DOHH2 (cell line): ENCODE results near the gene MROH8.

Experiments used
- H3F3A ChIP-seq: fragments of 200-600 bp; sonication (generic), shearing (Covaris generic); 2 replicates; pipeline ENCODE4 v1.6.0; 2016; ENCODE audit warnings: antibody characterized with exemption, mild to moderate bottlenecking; ENCODE audit not compliant: control insufficient read depth, insufficient read depth
- H3K27ac ChIP-seq: fragments of 200-600 bp; sonication (generic); 2 replicates; pipeline ENCODE4 v1.5.1; 2014; ENCODE audit warnings: low read depth, mild to moderate bottlenecking, low read length, moderate library complexity
- H3K27me3 ChIP-seq: fragments of 200-600 bp; sonication (generic); 2 replicates; pipeline ENCODE4 v1.6.1; 2014; ENCODE audit warnings: mild to moderate bottlenecking, low read length, mixed read lengths; ENCODE audit not compliant: control insufficient read depth
- H3K36me3 ChIP-seq: fragments of 200-600 bp; sonication (generic); 2 replicates; pipeline ENCODE4 v1.6.1; 2014; ENCODE audit warnings: mild to moderate bottlenecking, low read length, moderate library complexity, mixed read lengths; ENCODE audit not compliant: control insufficient read depth
- H3K4me1 ChIP-seq: fragments of 200-600 bp; sonication (generic); 2 replicates; pipeline ENCODE4 v1.6.1; 2014; ENCODE audit warnings: mild to moderate bottlenecking, low read length, mixed read lengths; ENCODE audit not compliant: control insufficient read depth
- H3K4me2 ChIP-seq: fragments of 200-600 bp; sonication (generic); 2 replicates; pipeline ENCODE4 v1.6.0; 2014; ENCODE audit warnings: mild to moderate bottlenecking, low read length, moderate library complexity
- H3K4me3 ChIP-seq: fragments of 200-600 bp; sonication (generic); 2 replicates; pipeline ENCODE4 v1.5.1; 2014; ENCODE audit warnings: mild to moderate bottlenecking, low read length, mixed read lengths
- H3K79me2 ChIP-seq: fragments of 200-600 bp; sonication (generic); 2 replicates; pipeline ENCODE4 v1.6.1; 2014; ENCODE audit warnings: mild to moderate bottlenecking, low read length, mixed read lengths; ENCODE audit not compliant: control insufficient read depth
- H3K9me2 ChIP-seq: fragments of 200-600 bp; sonication (generic); replicated peaks from 2 replicates; pipeline ENCODE4 v1.6.1; 2014; ENCODE audit warnings: mild to moderate bottlenecking, low read length, mixed read lengths; ENCODE audit not compliant: control insufficient read depth
- H3K9me3 ChIP-seq: fragments of 200-600 bp; sonication (generic); 2 replicates; pipeline ENCODE4 v1.6.1; 2014; ENCODE audit warnings: antibody characterized with exemption, low read length, mixed read lengths; ENCODE audit not compliant: control insufficient read depth, insufficient read depth
- H4K20me1 ChIP-seq: fragments of 200-600 bp; sonication (generic); 2 replicates; pipeline ENCODE4 v1.6.0; 2014; ENCODE audit warnings: low read depth, mild to moderate bottlenecking, antibody characterized with exemption, low read length, moderate library complexity; ENCODE audit not compliant: control insufficient read depth, insufficient read depth
- EZH2phosphoT487 ChIP-seq: fragments of 200-600 bp; sonication (generic); IDR thresholded peaks from 2 replicates; pipeline ENCODE4 v1.6.1; 2017; ENCODE audit warnings: borderline replicate concordance, mild to moderate bottlenecking, antibody characterized with exemption, low read length, moderate library complexity, mixed read lengths
- TF ChIP-seq, protein P1 (sequence below): fragments of 200-600 bp; sonication (generic); IDR thresholded peaks from one replicate; pipeline ENCODE4 v1.5.1; 2014; ENCODE audit warnings: antibody characterized with exemption, mild to moderate bottlenecking, low read depth, low read length; ENCODE audit not compliant: poor library complexity, severe bottlenecking

MROH8 gene

GRCh38 chr20:37200926-37201826, 21.8 kb upstream of the MROH8 start:
- H3K27ac ChIP-seq = no peak overlapping the region
- H3K36me3 ChIP-seq = peaks cover 97% of the 10 kb centered on the region
- H3K4me1 ChIP-seq = no peaks in the 10 kb centered on the region
- peaks cover 60% of the 10 kb centered on the region for H3K79me2 ChIP-seq
- no peak overlapping the region for H3K4me3 ChIP-seq
- H3K27me3 ChIP-seq = no peaks in the 10 kb centered on the region
- H4K20me1 ChIP-seq = peaks cover 6% of the 10 kb centered on the region; the same call in 1 of the 2 replicates
- H3K9me2 ChIP-seq = no peaks in the 10 kb centered on the region
- no peak overlapping the region for H3K4me2 ChIP-seq
- no peak for TF ChIP-seq EZH2phosphoT487
- TF ChIP-seq, protein P1, sequence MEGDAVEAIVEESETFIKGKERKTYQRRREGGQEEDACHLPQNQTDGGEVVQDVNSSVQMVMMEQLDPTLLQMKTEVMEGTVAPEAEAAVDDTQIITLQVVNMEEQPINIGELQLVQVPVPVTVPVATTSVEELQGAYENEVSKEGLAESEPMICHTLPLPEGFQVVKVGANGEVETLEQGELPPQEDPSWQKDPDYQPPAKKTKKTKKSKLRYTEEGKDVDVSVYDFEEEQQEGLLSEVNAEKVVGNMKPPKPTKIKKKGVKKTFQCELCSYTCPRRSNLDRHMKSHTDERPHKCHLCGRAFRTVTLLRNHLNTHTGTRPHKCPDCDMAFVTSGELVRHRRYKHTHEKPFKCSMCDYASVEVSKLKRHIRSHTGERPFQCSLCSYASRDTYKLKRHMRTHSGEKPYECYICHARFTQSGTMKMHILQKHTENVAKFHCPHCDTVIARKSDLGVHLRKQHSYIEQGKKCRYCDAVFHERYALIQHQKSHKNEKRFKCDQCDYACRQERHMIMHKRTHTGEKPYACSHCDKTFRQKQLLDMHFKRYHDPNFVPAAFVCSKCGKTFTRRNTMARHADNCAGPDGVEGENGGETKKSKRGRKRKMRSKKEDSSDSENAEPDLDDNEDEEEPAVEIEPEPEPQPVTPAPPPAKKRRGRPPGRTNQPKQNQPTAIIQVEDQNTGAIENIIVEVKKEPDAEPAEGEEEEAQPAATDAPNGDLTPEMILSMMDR = no peak
- no peaks in the 10 kb centered on the region for H3K9me3 ChIP-seq
- H3F3A ChIP-seq = peaks cover 7% of the 10 kb centered on the region

DNA sequence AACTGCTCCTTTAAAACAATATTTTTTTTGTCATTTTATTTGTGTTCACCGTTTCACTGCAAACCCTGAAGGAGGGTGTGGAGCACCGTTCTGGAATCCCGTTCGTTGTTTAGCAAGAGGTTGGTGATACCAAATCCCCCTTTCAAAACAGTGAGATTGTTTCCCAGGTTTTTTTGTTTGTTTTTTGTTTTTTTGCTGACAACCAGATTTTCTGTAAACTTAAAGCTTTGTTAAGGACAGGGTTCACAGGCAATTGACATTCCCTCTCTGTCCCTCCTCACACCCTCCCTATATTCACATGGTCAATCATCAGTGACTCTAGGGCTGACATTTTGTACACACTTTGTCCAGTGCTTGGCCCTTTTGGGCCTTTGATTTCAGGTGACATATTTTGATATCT, 21.0 kb upstream of the MROH8 start:
- Histone ChIP-seq H3F3A (peaks cover 7% of the 10 kb centered on the region), H3K9me3 (no peaks in the 10 kb centered on the region), H3K9me2 (no peaks in the 10 kb centered on the region), H3K4me2 (no peak overlapping the region), H3K27me3 (no peaks in the 10 kb centered on the region), H3K27ac (no peak overlapping the region), H3K79me2 (peaks cover 68% of the 10 kb centered on the region), H3K4me3 (no peak overlapping the region), H4K20me1 (peaks cover 6% of the 10 kb centered on the region), H3K36me3 (peaks cover 94% of the 10 kb centered on the region), H3K4me1 (peaks cover under 1% of the 10 kb centered on the region; the same call in 1 of the 2 replicates)
- no peak for TF ChIP-seq EZH2phosphoT487
- TF ChIP-seq, protein P1 = no peak

DNA sequence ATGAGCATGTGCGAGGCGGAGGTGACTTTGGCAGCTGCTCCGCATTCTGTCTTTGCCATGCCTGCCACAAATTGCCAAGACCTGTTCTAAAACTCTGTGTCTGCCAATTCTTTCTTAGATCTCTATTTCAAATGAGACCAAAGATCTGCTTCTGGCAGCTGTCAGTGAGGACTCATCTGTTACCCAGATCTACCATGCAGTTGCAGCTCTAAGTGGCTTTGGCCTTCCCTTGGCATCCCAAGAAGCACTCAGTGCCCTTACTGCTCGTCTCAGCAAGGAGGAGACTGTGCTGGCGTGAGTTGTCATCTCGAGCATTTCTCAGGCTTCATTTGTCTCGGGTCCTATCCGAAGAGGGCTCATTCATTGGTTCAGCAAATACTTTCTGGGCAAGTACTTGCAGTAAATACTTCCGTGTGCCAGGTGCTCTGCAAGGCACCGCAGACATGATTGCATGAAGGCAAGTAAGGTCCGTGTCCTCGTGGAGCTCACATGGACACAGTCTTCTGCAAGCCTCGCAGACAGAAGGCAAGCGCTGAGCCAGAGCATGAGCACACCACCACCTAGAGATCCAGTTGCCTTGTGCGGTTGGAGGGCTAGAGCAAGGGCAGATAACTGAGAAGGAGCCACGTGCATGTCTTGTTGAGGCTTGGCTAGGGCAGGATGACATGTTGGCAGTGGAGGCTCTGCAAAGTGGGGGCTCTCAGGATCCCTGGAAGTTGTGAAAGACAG, 19.7 kb upstream of the MROH8 start:
- H3K4me1 ChIP-seq = peaks cover 8% of the 10 kb centered on the region
- no peak overlapping the region for H3K4me3 ChIP-seq
- H3K9me2 ChIP-seq = no peaks in the 10 kb centered on the region
- TF ChIP-seq, protein P1 = no peak
- no peak for TF ChIP-seq EZH2phosphoT487
- no peak overlapping the region for H3K27ac ChIP-seq
- peaks cover 81% of the 10 kb centered on the region for H3K79me2 ChIP-seq
- peaks cover 11% of the 10 kb centered on the region for H4K20me1 ChIP-seq
- H3K4me2 ChIP-seq = no peak overlapping the region
- H3K27me3 ChIP-seq = no peaks in the 10 kb centered on the region
- peaks cover 11% of the 10 kb centered on the region for H3F3A ChIP-seq
- H3K9me3 ChIP-seq = no peaks in the 10 kb centered on the region
- H3K36me3 ChIP-seq = peaks cover 82% of the 10 kb centered on the region
